Endothelial cell of umbilical vein (primary cell): Measurements from ENCODE around the gene NOLC1. TPM values are rescaled to one million over a fixed set of nuclear protein-coding genes. Genes with fewer than 3 reads are reported as not detected.

Source experiments
- BruUV-seq: library from RNA; stranded (reverse); fragments of 400-500 nt; replicated peaks from 2 replicates; lab custom pipeline; 2021; lab: Mats Ljungman, UMichigan
- CTCF ChIA-PET: fragments of 300-600, 350-600 bp; sonication (Branson Sonifier 250); formaldehyde crosslinking; loops from one replicate; lab custom pipeline; 2021; ENCODE audit warnings: antibody characterized with exemption, inconsistent platforms; lab: Charles Lee
- POLR2A ChIA-PET: fragments of 300-600, 350-600 bp; sonication (Branson Sonifier 250); formaldehyde crosslinking; loops from one replicate; lab custom pipeline; 2021; ENCODE audit warnings: antibody characterized with exemption, inconsistent platforms; lab: Charles Lee
- DNase-seq: peaks from one replicate; pipeline ENCODE4 v3.0.0-alpha.2; 2011; ENCODE audit warnings: low read depth, low spot score
- FAIRE-seq: peaks from 2 replicates; lab custom pipeline; 2011; peaks lifted over from hg19 to GRCh38; lab: Jason Lieb, UNC
- H2AFZ ChIP-seq: 2 replicates; pipeline ENCODE4 v1.6.0; 2012; ENCODE audit warnings: low read depth, low read length, control low read depth, inconsistent platforms
- H3K27ac ChIP-seq: 2 replicates; pipeline ENCODE4 v1.5.1; 2011; ENCODE audit warnings: low read depth, mild to moderate bottlenecking, control low read depth, low read length, moderate library complexity; ENCODE audit not compliant: insufficient read depth
- H3K27me3 ChIP-seq, 2 experiments: 2 replicates each; pipeline versions ENCODE4 v1.6.0 to v1.6.1; 2011; ENCODE audit warnings: low read length in 2 of 2, mixed read lengths in 1 of 2; ENCODE audit not compliant: control insufficient read depth in 2 of 2, insufficient read depth in 2 of 2
- H3K36me3 ChIP-seq, 2 experiments: 2 replicates in 1 of 2; 3 replicates in 1 of 2; pipeline ENCODE4 v1.5.1; 2011; ENCODE audit warnings: low read length in 2 of 2, mild to moderate bottlenecking in 1 of 2, moderate library complexity in 1 of 2; ENCODE audit not compliant: control insufficient read depth in 2 of 2, insufficient read depth in 2 of 2; ENCODE audit errors: extremely low read depth in 1 of 2
- H3K4me1 ChIP-seq: 3 replicates; pipeline ENCODE4 v1.5.1; 2011; ENCODE audit warnings: mild to moderate bottlenecking, low read length; ENCODE audit not compliant: control insufficient read depth, insufficient read depth; ENCODE audit errors: extremely low read depth
- H3K4me2 ChIP-seq: 2 replicates; pipeline ENCODE4 v1.6.1; 2011; ENCODE audit warnings: low read length, control low read depth, mixed read lengths; ENCODE audit not compliant: insufficient read depth
- H3K4me3 ChIP-seq, 3 experiments: fragments of 200-600 bp in 1 of 3; sonication (generic), shearing (Covaris generic) in 1 of 3; replicated peaks in 1 of 3; 2 replicates each; pipeline ENCODE4 v1.5.1; 2011 to 2016; ENCODE audit warnings: control low read depth in 3 of 3, low read length in 3 of 3, mild to moderate bottlenecking in 2 of 3, inconsistent platforms in 1 of 3, low read depth in 1 of 3, moderate library complexity in 1 of 3; ENCODE audit not compliant: insufficient read depth in 1 of 3
- H3K79me2 ChIP-seq: 2 replicates; pipeline ENCODE4 v1.6.0; 2012; ENCODE audit warnings: low read length, inconsistent platforms; ENCODE audit not compliant: control insufficient read depth, insufficient read depth
- H3K9ac ChIP-seq: replicated peaks from 2 replicates; pipeline ENCODE3; 2011; ENCODE audit warnings: low read length, control low read depth; ENCODE audit not compliant: insufficient read depth; ENCODE audit errors: extremely low read depth
- H3K9me1 ChIP-seq: replicated peaks from 3 replicates; pipeline ENCODE4 v1.6.0; 2011; ENCODE audit warnings: mild to moderate bottlenecking, low read length; ENCODE audit not compliant: control insufficient read depth, insufficient read depth; ENCODE audit errors: extremely low read depth
- H3K9me3 ChIP-seq: replicated peaks from 2 replicates; pipeline ENCODE4 v1.5.1; 2012; ENCODE audit warnings: low read length, inconsistent platforms; ENCODE audit not compliant: control insufficient read depth, insufficient read depth
- H4K20me1 ChIP-seq: replicated peaks from 2 replicates; pipeline ENCODE3; 2011; ENCODE audit warnings: mild to moderate bottlenecking, low read length; ENCODE audit not compliant: control insufficient read depth, insufficient read depth; ENCODE audit errors: extremely low read depth
- EZH2 ChIP-seq: IDR thresholded peaks from 2 replicates; pipeline ENCODE4 v1.6.1; 2012; ENCODE audit warnings: borderline replicate concordance, low read depth, mild to moderate bottlenecking, moderate library complexity, low read length, inconsistent platforms; ENCODE audit not compliant: severe bottlenecking
- POLR2AphosphoS5 ChIP-seq: IDR thresholded peaks from 2 replicates; pipeline ENCODE4 v1.6.1; 2012; ENCODE audit warnings: low read depth, mild to moderate bottlenecking, control low read depth, low read length, moderate library complexity; ENCODE audit not compliant: insufficient read depth
- dilution Hi-C: fragments of 300-500 bp; cut with MboI; formaldehyde crosslinking; loops from one replicate; pipeline ENCODE4 v1.15.0; 2019; ENCODE audit warnings: low sequenced_read_pairs; ENCODE audit not compliant: extremely low pct_ligation_motif_present
- intact Hi-C: fragments of 100-400 bp; cut with micrococcal nuclease; formaldehyde crosslinking; loops from one replicate; pipeline ENCODE4 v1.10.0; 2022
- polyA plus RNA-seq, 4 experiments: library from polyadenylated mRNA; depleted of rRNA in 3 of 4; stranded (reverse) in 3 of 4; unstranded in 1 of 4; fragments of >200 nt; gene quantifications; 2 replicates each; pipeline versions ENCODE4 v1.2.1 to v1.2.3, GENCODE V29; 2011 to 2012; ENCODE audit warnings: missing spikeins in 1 of 4
- total RNA-seq: library from RNA; stranded (reverse); gene quantifications from 2 replicates; pipeline ENCODE4 v1.2.3, GENCODE V29; 2021
- TF ChIP-seq, protein P1 (sequence below), 2 donors: IDR thresholded peaks; 1 replicate in 1 of 2; 2 replicates in 1 of 2; pipeline ENCODE4 v1.5.1; 2011; ENCODE audit warnings: low read length in 2 of 2, mild to moderate bottlenecking in 2 of 2, moderate library complexity in 2 of 2, control low read depth in 1 of 2, inconsistent platforms in 1 of 2, low read depth in 1 of 2; ENCODE audit not compliant: insufficient read depth in 1 of 2; ENCODE audit errors: extremely low read depth in 1 of 2
- TF ChIP-seq, protein P2 (sequence below): IDR thresholded peaks from 2 replicates; pipeline ENCODE4 v1.6.1; 2011; ENCODE audit not compliant: insufficient read depth, insufficient read length

The NOLC1 gene
- total and polyA plus RNA-seq, 2 donors (not counting 3 experiments of a cell fraction or from before 2014, with no cell fraction given), result 32.1 to 73.1 TPM

DNA sequence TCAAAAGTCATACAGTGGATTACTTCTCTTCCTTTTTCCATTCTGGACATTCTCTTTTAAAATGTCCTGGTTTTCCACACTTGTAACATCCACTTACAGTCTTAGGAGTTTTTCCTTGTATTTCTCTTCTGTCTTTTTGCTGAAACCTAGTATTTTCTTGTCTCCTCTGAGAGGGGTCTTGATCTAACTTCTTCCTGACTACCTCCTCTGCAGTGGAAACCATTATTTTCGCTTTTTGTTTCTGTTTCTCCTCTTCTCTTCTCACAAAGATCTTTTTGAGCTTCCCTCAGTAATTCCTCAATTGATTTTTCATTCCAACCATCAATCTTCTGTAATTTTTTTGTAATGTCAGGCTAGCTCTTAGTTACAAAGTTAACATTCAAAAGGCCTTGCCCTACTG lies 50.2 kb downstream of the NOLC1 start:
- Histone ChIP-seq H3K4me1 (no peaks in the 10 kb centered on the region), H3K4me3 (no peak overlapping the region), H3K9ac (no peak overlapping the region), H3K27ac (no peak overlapping the region), H3K9me3 (no peaks in the 10 kb centered on the region), H3K79me2 (no peaks in the 10 kb centered on the region), H3K27me3 (peaks cover 23 to 27% of the 10 kb centered on the region in 2 experiments), H3K9me1 (no peaks in the 10 kb centered on the region), H3K4me2 (no peak overlapping the region), H3K36me3 (no peaks in the 10 kb centered on the region), H4K20me1 (no peaks in the 10 kb centered on the region), H2AFZ (no peak overlapping the region)
- ChIA-PET CTCF (no interaction called here), POLR2A (no interaction called here)
- no TSS peak for BruUV-seq
- dilution Hi-C loops (no loop called here), intact Hi-C loops (no loop called here)
- TF ChIP-seq, protein P1, sequence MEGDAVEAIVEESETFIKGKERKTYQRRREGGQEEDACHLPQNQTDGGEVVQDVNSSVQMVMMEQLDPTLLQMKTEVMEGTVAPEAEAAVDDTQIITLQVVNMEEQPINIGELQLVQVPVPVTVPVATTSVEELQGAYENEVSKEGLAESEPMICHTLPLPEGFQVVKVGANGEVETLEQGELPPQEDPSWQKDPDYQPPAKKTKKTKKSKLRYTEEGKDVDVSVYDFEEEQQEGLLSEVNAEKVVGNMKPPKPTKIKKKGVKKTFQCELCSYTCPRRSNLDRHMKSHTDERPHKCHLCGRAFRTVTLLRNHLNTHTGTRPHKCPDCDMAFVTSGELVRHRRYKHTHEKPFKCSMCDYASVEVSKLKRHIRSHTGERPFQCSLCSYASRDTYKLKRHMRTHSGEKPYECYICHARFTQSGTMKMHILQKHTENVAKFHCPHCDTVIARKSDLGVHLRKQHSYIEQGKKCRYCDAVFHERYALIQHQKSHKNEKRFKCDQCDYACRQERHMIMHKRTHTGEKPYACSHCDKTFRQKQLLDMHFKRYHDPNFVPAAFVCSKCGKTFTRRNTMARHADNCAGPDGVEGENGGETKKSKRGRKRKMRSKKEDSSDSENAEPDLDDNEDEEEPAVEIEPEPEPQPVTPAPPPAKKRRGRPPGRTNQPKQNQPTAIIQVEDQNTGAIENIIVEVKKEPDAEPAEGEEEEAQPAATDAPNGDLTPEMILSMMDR (IDR thresholded peaks at IDR 0.05; ENCODE audit: extremely low read depth in 1 of 2, insufficient read depth in 1 of 2, low read depth in 1 of 2, low read length in 2 of 2), result no peak
- no peak for TF ChIP-seq EZH2
- TF ChIP-seq, protein P2, sequence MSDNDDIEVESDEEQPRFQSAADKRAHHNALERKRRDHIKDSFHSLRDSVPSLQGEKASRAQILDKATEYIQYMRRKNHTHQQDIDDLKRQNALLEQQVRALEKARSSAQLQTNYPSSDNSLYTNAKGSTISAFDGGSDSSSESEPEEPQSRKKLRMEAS, result no peak
- TF ChIP-seq POLR2AphosphoS5, result no peak
- DNase-seq (no peak), FAIRE-seq (no peak)
